ENCODE measurements around the gene ENHO.

GRCh38 chr9:34549407-34549732, 26.6 kb upstream of the ENHO start:
- TF ChIP-seq, protein P1, sequence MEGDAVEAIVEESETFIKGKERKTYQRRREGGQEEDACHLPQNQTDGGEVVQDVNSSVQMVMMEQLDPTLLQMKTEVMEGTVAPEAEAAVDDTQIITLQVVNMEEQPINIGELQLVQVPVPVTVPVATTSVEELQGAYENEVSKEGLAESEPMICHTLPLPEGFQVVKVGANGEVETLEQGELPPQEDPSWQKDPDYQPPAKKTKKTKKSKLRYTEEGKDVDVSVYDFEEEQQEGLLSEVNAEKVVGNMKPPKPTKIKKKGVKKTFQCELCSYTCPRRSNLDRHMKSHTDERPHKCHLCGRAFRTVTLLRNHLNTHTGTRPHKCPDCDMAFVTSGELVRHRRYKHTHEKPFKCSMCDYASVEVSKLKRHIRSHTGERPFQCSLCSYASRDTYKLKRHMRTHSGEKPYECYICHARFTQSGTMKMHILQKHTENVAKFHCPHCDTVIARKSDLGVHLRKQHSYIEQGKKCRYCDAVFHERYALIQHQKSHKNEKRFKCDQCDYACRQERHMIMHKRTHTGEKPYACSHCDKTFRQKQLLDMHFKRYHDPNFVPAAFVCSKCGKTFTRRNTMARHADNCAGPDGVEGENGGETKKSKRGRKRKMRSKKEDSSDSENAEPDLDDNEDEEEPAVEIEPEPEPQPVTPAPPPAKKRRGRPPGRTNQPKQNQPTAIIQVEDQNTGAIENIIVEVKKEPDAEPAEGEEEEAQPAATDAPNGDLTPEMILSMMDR (conservative IDR thresholded peaks at IDR 0.05; ENCODE audit: low read depth in 2 of 2), result no peak
- TF ChIP-seq POLR2AphosphoS5 (IDR thresholded peaks at IDR 0.05; ENCODE audit: low read depth), result no peak

Data from GM23338 (cell line).